ENCODE results near the gene ARF5.

Gene ARF5

DNA sequence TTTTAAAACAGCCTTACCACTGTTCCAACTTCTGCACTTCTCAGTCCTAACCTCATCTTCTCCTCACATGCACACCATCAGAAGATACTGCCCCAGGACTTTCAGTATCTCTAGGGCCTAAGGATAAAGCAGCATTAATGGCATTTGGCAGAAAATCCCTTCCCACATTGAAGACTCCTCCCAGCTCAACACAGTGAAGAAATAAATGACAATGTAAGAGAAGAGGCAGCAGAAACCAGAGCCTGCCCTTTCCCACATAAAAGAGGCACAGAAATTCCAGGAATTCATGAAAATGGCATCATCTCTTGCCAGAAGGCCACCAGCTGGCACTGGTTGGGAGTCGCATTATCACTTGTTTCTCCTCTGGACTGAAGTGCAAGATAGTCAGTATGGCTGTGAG lies 6.5 kb upstream of the ARF5 start:
- no peak for TF ChIP-seq ZFX (IDR thresholded peaks at IDR 0.05)
- TF ChIP-seq, protein P1, sequence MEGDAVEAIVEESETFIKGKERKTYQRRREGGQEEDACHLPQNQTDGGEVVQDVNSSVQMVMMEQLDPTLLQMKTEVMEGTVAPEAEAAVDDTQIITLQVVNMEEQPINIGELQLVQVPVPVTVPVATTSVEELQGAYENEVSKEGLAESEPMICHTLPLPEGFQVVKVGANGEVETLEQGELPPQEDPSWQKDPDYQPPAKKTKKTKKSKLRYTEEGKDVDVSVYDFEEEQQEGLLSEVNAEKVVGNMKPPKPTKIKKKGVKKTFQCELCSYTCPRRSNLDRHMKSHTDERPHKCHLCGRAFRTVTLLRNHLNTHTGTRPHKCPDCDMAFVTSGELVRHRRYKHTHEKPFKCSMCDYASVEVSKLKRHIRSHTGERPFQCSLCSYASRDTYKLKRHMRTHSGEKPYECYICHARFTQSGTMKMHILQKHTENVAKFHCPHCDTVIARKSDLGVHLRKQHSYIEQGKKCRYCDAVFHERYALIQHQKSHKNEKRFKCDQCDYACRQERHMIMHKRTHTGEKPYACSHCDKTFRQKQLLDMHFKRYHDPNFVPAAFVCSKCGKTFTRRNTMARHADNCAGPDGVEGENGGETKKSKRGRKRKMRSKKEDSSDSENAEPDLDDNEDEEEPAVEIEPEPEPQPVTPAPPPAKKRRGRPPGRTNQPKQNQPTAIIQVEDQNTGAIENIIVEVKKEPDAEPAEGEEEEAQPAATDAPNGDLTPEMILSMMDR (conservative IDR thresholded peaks at IDR 0.05) = no peak
- H3K27ac ChIP-seq = no peak overlapping the region

DNA sequence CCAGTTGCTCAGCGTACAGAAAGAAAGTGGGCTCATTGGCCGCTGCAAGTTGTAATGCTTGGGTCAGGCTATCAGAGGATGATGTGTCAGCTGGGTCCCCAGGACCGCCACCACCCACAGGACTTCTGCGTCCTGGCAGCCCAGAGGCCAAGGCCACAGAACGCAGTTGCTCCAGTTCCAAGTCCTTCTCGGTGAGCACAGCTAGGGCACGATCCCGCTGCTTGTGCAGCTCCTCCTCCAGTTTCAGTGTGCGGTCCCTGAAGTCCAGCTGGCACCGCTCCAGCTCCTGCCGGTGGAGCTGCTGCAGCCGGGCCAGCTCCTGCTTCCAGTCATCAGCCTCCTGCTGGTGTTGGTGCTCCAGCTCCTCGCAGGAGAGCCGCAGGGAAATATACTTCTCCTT lies 5.8 kb upstream of the ARF5 start:
- no peak overlapping the region for H3K27ac ChIP-seq
- no peak for TF ChIP-seq ZFX (IDR thresholded peaks at IDR 0.05)
- TF ChIP-seq, protein P1 (conservative IDR thresholded peaks at IDR 0.05) = no peak

DNA sequence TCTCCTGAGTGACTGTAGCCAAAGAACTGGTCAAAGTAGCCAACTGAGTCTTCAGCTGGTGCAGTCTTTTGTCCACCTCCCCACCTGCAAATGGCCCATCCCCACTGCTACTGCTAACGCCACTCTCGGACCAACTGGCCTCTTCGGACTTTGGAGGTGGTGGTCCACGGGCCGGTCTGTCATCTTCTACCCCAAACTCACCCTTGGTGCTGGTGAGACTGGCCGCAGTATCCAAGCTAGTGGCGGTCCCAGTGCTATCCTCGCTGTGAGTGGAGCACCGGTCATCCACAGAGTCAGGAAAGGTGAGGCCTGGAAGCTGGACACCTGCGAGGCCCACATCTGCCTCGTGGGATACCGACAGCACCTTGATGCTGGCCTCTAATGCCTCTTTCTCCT lies 3.6 kb upstream of the ARF5 start:
- H3K27ac ChIP-seq = peak overlapping the region; percentile 74
- no peak for TF ChIP-seq ZFX (IDR thresholded peaks at IDR 0.05)
- TF ChIP-seq, protein P1 (conservative IDR thresholded peaks at IDR 0.05) = no peak

DNA sequence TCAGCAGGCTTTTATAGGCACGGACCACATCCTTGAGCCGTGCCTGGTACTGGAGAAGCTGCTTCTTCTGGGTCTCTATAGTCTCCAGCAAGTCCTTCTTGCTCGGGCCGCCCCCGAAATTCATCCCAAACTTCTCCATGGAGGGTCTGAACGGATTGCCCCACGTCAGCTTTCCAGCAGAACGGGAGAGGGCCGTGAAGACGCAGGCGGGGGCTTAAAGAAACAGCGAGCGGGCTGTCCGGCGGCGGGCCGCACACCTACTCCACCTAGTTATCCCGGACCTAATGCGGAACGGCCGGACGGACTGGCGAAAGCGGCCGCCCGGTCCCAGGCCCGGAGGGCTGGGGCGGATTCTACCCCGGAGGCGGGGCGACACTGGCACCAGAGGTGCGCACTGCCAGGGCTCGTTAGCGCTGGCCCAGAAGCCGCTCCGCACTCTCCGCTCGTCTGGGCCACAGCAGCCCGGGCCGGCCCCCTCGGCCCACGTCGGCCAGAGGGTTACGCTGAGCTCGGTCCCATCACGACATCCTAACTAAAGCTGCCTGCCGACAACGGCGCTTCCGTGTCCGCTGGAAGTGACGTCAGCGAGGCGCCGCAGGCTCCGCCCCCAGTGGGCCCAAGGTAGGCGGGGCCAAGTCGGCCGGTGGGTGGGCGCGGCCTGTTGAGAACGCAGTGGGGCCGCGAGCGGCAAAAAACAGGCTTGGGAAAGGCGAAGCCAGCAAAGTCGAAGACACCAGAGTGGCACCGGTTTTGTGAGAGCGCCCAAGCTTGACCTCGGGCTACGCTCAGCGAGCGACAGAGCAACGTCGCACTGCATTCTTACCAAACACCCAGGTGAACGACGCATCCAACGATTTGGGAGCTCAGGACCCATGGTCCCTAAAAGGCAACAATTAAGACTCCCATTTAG lies 2.9 kb upstream of the ARF5 start, which contains the start of gene GCC1:
Gene GCC1 (minus strand): TSS at position 553 of the 910 bp plus-strand sequence. CDS start 414 bp downstream, at position 139.
- H3K27ac ChIP-seq = peak within 1 kb of the TSS; percentile 74
- peak; percentile 90 for TF ChIP-seq ZFX (IDR thresholded peaks at IDR 0.05)
- TF ChIP-seq, protein P1 (conservative IDR thresholded peaks at IDR 0.05) = no peak

DNA sequence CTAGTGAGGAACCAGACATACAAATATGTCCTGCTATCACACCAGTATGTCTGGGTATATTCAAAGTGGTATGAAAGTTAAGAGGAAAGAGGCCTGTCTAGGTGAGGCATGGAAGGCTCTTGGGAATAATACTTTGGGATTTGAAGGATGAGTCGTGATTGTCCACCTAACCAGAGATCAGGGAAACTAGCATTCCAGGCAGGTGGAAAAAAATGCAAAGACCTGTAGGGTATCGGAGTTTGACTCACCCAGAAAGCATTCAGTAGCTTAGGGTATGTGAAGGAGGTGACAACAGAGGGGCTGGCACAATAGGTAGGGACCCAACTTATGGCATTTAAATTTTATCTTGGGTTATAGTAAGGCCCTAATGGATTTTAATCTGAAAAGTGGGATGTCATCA lies 1.9 kb upstream of the ARF5 start:
- no peak overlapping the region for H3K27ac ChIP-seq
- TF ChIP-seq, protein P1 (conservative IDR thresholded peaks at IDR 0.05) = no peak
- no peak for TF ChIP-seq ZFX (IDR thresholded peaks at IDR 0.05)

DNA sequence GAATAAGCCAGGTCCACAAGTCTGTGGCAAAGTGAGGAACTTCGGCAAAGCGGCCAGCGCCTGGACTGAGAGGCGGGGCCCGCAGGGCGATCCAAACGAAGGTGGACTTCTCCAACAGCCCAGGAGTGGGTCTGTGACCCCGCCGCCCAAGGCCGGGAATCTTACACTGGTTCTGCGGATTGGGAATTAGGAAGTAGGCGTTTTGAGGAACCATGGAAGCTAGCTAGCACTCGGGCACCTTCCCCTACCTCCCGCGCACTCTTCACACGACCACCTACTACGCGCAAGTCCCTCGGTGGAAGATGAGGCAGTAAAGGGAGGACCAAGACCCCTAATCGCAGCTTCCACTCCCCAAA lies 570 bp upstream of the ARF5 start:
- H3K27ac ChIP-seq = peak overlapping the region; percentile 95
- no peak for TF ChIP-seq ZFX (IDR thresholded peaks at IDR 0.05)
- TF ChIP-seq, protein P1 (conservative IDR thresholded peaks at IDR 0.05) = no peak

DNA sequence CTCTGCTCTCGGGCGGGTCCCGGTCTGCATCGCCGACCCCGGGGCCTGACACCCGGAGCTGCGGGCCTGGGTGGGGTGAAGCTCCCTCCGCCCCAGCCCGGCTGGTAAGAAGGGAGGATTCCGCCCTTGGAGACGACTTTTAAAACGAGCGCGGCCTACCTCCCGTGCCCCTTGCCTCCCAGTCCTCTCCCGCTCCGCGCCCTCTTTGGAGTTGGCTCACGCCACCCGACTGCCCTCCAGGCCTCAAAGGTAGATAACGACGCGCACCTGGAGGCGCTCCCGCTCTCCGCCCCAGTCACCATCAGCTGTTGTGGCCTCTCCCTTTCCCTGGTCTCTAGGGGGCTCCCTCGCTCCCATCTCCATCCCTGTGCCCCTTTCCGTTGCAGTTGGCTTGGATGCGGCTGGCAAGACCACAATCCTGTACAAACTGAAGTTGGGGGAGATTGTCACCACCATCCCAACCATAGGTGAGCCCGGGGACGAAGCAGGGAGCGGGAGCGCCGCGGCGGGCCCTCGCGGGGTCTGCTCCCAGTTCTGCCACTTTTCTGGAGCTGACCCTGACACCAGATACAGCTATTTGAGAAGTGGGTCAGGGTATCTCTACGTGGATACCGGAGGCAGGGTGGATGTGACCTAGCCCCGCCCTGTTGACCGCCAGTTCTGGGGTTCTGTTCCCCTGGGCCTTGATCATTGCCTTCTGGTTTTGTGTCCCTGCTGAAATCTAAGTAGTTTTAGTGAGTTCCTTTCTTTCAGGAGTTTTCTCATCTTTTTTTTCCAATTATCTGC lies 679 bp downstream of the ARF5 start:
- peak overlapping the region; percentile 95 for H3K27ac ChIP-seq
- TF ChIP-seq, protein P1 (conservative IDR thresholded peaks at IDR 0.05) = peak; percentile 79
- TF ChIP-seq ZFX (IDR thresholded peaks at IDR 0.05) = peak; percentile 90

Measured in C4-2B (cell line).